Ovary (tissue), 3 donors: Measurements from ENCODE around the gene CHST12.

Experiments used
- EP300 ChIP-seq: sonication (generic); formaldehyde crosslinking; IDR thresholded peaks from one replicate; pipeline ENCODE4 v1.6.1; 2017; ENCODE audit warnings: antibody characterized with exemption
- POLR2A ChIP-seq: fragments of 450-650 bp; IDR thresholded peaks from one replicate; pipeline ENCODE4 v1.6.1; 2017; ENCODE audit warnings: antibody characterized with exemption, mild to moderate bottlenecking, moderate library complexity
- TF ChIP-seq, protein P1 (sequence below), 3 donors: fragments of 450-650 bp in 2 of 3; fragments of 200-600 bp in 1 of 3; IDR thresholded peaks; one replicate each; pipeline versions ENCODE4 v1.5.1 to v1.8.0; 2016 to 2022; ENCODE audit warnings: antibody characterized with exemption in 3 of 3, mild to moderate bottlenecking in 1 of 3
- donor health status: DM: no; HTN: no; CAD: no.

DNA sequence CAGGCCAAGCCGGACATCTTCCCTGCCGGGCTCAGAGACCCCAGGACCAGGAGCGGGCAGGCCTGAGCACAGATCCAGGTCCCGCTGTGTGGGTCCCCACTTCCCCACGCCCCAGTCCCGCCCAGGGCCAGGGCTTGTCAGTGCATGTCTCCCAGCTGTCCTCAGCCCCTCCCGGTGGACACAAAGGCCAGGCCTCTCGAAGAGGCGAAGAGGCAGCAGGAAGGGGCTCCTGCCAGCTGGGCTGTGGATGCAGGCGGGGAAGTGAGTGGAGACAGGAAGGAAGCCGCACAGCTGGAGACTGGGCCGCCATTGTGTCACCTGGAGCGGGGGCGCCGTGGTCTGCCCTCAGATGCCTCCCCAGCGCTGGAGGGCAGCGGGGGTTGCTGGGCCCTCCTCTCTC lies 68.0 kb downstream of the CHST12 start:
- TF ChIP-seq, protein P1, sequence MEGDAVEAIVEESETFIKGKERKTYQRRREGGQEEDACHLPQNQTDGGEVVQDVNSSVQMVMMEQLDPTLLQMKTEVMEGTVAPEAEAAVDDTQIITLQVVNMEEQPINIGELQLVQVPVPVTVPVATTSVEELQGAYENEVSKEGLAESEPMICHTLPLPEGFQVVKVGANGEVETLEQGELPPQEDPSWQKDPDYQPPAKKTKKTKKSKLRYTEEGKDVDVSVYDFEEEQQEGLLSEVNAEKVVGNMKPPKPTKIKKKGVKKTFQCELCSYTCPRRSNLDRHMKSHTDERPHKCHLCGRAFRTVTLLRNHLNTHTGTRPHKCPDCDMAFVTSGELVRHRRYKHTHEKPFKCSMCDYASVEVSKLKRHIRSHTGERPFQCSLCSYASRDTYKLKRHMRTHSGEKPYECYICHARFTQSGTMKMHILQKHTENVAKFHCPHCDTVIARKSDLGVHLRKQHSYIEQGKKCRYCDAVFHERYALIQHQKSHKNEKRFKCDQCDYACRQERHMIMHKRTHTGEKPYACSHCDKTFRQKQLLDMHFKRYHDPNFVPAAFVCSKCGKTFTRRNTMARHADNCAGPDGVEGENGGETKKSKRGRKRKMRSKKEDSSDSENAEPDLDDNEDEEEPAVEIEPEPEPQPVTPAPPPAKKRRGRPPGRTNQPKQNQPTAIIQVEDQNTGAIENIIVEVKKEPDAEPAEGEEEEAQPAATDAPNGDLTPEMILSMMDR (IDR thresholded peaks at IDR 0.05) = no peak
- TF ChIP-seq POLR2A (no peak), EP300 (no peak)
